ENCODE measurements around the gene RUNX1.
A peak's percentile ranks its signal among the peaks of the same experiment; 100 is the strongest.

RUNX1 gene

DNA sequence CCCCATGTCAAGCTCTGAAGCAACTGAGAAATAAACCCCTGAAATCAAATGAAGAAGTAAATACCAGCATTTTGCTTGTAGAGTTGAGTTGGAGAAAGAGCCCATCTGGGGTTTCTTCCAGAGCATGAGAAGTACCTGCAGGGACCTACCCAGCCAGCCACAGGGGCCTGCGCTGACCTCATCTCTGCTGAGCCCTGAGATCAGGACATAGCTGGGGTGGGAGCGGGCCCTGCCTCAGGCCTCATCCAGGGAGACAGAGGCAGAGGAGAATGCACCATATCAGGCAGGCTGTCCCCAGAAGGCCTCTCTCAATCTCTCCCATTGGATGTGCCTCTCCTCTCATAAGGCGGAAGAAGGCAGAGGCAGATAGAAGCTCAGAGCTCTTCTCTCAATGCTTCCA, 27.6 kb downstream of the RUNX1 start:
- H3K27ac ChIP-seq, result peak overlapping the region; percentile 72
- no peaks in the 10 kb centered on the region for H3K9me3 ChIP-seq
- H3K9ac ChIP-seq, result peak overlapping the region; percentile 51; the same call in 1 of the 2 replicates
- peaks cover 100% of the 10 kb centered on the region for H3K4me1 ChIP-seq
- no peaks in the 10 kb centered on the region for H3K27me3 ChIP-seq
- H3K36me3 ChIP-seq, result peaks cover 83% of the 10 kb centered on the region
- no peak overlapping the region for H3K4me3 ChIP-seq
- H4K20me1 ChIP-seq, result peaks cover 35% of the 10 kb centered on the region
- peak overlapping the region; percentile 77 for H3K4me2 ChIP-seq
- TF ChIP-seq Cebpa-rat (IDR thresholded peaks at IDR 0.05), result no peak

DNA sequence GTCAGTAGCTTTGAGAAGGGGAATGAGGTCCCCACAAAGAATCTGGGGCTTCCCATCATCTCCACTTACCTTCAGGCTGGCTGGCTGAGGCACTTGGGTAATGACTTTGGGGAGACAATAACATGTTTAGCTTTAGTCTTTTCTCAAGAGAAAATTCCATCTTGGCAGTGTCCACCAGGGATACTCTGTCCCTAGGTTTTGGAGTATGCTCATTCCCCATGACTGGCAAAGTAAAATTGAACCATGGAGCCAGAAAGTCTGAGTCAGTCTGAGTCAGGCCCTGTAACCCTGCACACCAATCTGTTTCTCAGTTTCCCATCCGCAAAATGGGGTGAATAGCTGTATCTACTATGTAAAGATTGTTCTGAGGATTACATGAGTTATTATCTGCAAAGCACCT, 28.2 kb downstream of the RUNX1 start:
- H3K4me3 ChIP-seq, result no peak overlapping the region
- no peaks in the 10 kb centered on the region for H3K27me3 ChIP-seq
- H3K9ac ChIP-seq, result no peak overlapping the region
- TF ChIP-seq Cebpa-rat (IDR thresholded peaks at IDR 0.05), result no peak
- H4K20me1 ChIP-seq, result peaks cover 42% of the 10 kb centered on the region
- peak overlapping the region; percentile 77 for H3K4me2 ChIP-seq
- peaks cover 90% of the 10 kb centered on the region for H3K36me3 ChIP-seq
- peak overlapping the region; percentile 72 for H3K27ac ChIP-seq
- peaks cover 100% of the 10 kb centered on the region for H3K4me1 ChIP-seq
- no peaks in the 10 kb centered on the region for H3K9me3 ChIP-seq

DNA sequence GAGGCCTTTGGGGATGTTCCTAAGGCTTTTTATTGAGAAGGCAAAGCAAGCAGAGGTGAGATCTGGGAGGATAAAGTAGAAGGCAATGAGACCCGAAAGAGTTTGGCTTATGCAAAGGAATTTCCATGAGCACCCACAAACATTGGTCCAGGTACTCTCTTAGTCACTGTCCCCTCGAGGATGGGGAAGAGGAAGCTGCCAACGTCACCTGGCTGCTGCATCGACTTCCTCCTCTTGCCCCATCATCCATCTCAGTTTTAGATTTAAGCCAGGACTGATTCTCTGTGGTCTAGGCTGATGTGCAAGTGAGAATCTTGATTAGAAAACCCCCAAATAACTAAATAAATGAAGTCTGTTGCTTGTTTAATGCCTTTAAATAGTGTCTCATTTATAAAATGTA, 28.7 kb downstream of the RUNX1 start:
- Histone ChIP-seq H3K4me1 (peaks cover 100% of the 10 kb centered on the region), H3K9ac (0 out of 2 replicates have a peak overlapping the region, but pooled peaks have one; percentile 6), H3K4me2 (peak overlapping the region; percentile 77), H3K27ac (peak overlapping the region; percentile 72), H4K20me1 (peaks cover 46% of the 10 kb centered on the region), H3K9me3 (no peaks in the 10 kb centered on the region), H3K27me3 (no peaks in the 10 kb centered on the region), H3K36me3 (peaks cover 95% of the 10 kb centered on the region), H3K4me3 (no peak overlapping the region)
- TF ChIP-seq Cebpa-rat (IDR thresholded peaks at IDR 0.05), result no peak

DNA sequence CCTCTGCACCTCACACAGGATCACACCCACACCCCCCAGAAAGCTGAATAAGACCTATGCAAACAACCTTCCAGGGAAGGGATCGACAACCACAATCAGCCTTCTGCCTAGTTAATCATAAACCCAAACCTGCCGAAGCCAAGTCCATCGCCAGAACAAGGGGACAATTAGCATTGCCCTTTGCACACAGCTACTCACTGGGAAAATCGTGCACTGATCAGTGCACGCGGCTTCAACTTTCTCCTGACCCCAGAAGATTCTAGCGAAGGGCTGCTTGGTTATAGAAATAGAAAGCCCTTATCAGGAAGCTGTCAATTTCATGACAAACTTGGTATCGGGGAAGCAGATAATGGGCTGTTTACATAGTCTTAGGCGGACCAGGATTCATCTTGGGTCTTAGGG, 29.5 kb downstream of the RUNX1 start:
- TF ChIP-seq Cebpa-rat (IDR thresholded peaks at IDR 0.05), result no peak
- Histone ChIP-seq H3K9me3 (no peaks in the 10 kb centered on the region), H3K4me2 (peak overlapping the region; percentile 77), H3K27me3 (no peaks in the 10 kb centered on the region), H4K20me1 (peaks cover 54% of the 10 kb centered on the region), H3K27ac (peak overlapping the region; percentile 72; the same call in 1 of the 2 replicates), H3K4me1 (peaks cover 100% of the 10 kb centered on the region), H3K36me3 (peaks cover 99% of the 10 kb centered on the region), H3K9ac (no peak overlapping the region), H3K4me3 (no peak overlapping the region)

DNA sequence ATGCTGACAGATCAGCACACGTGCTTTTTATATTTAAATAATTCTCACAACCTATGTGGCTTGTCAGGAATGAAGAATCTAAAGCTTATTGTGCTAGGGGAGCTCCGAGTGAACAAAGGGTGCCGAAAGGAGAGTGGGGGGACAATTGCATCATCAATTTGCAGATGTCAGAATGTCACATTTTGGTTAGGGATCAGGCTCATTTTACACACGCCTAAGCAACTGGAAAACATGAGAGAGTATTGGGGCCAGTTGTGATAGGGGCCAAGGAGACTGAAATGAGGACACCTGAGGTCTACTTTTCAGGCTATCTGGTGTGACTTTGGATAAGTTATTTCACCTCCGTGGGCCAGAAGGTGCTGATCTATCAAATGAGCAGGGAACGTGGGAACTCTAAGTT, 31.8 kb downstream of the RUNX1 start:
- H3K4me3 ChIP-seq, result no peak overlapping the region
- H3K9me3 ChIP-seq, result no peaks in the 10 kb centered on the region
- peaks cover 100% of the 10 kb centered on the region for H3K4me1 ChIP-seq
- peak overlapping the region; percentile 77; the same call in 1 of the 2 replicates for H3K4me2 ChIP-seq
- H4K20me1 ChIP-seq, result peaks cover 78% of the 10 kb centered on the region
- H3K36me3 ChIP-seq, result peaks cover 82% of the 10 kb centered on the region
- H3K27ac ChIP-seq, result peak overlapping the region; percentile 77
- no peaks in the 10 kb centered on the region for H3K27me3 ChIP-seq
- H3K9ac ChIP-seq, result no peak overlapping the region
- no peak for TF ChIP-seq Cebpa-rat (IDR thresholded peaks at IDR 0.05)

DNA sequence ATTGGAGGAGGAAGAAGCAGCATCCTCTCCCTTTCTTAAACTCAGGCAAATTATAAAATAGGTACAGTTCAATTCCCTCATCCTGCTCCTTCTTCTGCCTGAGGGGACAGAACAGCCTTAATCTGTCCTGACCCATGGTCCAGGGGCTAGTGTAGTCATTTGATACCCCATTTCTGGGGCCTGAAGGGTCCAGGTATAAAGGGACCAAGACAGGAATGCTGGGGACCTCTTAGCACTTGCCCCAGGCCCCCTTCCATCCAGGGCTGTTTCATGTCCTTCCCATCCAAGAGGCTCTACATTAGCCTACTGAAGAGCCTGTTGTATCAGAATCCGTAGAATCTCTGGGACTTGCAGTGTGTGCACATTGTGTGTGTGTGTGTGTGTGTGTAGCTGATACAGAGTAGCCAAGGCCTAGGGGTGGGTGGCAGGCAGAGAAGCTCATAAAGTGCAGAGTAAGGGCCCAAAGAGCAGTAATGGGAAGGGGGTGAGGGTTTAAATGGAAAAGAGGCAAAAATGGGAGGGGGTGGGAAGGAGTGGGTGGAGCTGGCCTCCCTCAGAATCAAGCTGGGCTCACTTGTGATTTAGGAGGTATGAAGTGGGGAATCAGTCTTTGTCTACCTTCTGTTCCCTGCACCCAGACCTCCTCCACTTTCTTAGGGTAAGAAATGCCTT, 32.4 kb downstream of the RUNX1 start:
- peak overlapping the region; percentile 77 for H3K27ac ChIP-seq

DNA sequence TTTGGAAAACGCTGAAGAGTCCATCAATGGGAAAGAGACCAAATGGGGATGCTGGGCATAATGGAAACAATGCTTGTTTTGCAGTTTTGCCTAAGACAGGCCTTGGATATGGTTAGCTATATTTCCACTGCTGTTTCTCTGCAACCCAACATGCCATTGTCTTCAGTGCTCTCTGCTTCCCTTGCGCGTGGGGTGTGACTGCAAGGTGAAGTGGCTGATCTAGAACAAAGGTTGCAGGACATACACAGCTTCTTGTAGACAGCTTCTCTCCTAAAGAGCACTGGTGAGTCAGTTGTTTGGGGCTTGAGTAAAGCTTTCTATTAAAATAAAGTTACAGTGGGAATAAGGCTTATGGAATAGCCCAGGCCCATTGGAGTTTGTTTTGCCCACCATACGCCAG, 33.0 kb downstream of the RUNX1 start:
- Histone ChIP-seq H4K20me1 (peaks cover 90% of the 10 kb centered on the region), H3K4me3 (no peak overlapping the region), H3K4me1 (peaks cover 100% of the 10 kb centered on the region), H3K36me3 (peaks cover 73% of the 10 kb centered on the region), H3K27me3 (no peaks in the 10 kb centered on the region), H3K27ac (peak overlapping the region; percentile 77; the same call in 1 of the 2 replicates), H3K4me2 (peak overlapping the region; percentile 77), H3K9ac (no peak overlapping the region), H3K9me3 (no peaks in the 10 kb centered on the region)
- no peak for TF ChIP-seq Cebpa-rat (IDR thresholded peaks at IDR 0.05)

More for the DNA sequence above, 32.4 kb downstream of the RUNX1 start:
- Histone ChIP-seq H3K4me3 (no peak overlapping the region), H3K9ac (no peak overlapping the region), H3K9me3 (no peaks in the 10 kb centered on the region), H4K20me1 (peaks cover 84% of the 10 kb centered on the region), H3K27me3 (no peaks in the 10 kb centered on the region), H3K4me1 (peaks cover 100% of the 10 kb centered on the region), H3K36me3 (peaks cover 75% of the 10 kb centered on the region), H3K4me2 (peak overlapping the region; percentile 77)
- no peak for TF ChIP-seq Cebpa-rat (IDR thresholded peaks at IDR 0.05)

DNA sequence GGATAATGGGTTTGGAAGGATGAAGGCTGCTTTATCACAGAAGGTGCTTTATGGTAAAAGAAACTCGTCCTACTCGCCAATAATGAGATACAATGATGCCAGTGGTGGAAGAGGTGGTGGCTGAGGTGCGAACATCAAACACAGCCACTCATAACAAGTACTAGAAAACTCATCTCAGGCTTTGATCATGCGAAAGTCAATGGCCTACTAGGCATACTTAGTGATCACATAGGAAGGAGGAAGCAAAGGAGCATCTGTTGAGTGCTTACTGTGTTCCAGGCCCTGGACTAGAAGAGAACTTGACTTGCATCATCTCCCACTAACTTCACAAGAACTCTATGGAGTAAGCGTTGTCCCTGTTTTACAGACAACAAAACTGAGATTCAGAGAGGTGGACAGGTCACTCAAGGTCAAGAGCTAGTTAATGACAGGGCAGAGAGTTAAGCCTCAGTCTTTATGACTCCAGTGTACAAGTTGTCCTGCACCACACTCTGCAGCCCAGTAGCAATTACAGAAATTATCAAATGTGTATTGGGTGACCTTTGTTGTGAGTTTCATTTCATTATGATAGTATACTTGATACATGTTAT, 33.6 kb downstream of the RUNX1 start:
- peaks cover 95% of the 10 kb centered on the region for H4K20me1 ChIP-seq
- peaks cover 73% of the 10 kb centered on the region for H3K36me3 ChIP-seq

DNA sequence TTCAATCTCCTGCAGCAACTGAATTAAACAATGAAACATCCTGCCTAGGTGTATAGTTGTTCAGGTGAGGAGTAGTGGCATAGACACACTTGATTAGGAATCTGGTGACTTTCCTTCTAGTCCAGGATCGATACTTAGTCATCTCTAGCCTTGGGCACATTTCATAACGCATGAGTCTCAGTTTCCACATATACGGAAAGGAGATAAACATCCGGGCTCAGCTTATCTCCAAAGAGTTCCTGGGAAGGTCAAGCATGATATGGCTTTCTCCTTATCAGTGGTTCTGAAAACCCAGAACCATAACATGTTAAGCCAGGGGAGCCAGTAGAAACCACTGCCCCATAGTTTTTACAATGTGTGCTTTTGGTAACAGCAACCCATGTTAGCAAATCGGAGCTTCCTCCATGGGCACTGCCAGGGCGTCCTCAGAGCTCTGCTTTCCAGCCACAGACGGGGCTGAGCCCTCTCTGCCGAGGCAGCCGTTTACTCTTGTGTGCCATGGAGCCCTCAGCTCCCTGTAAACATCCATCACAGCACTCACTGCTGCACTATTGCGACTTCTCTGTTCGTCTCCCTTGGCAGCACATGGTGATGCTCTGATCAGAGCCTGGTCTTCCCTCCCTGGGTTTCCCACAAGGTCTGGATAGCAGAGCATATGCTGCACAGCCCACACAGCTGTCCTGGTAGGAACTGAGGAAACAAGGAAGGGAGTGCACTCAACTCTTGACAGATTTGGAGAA, 34.6 kb downstream of the RUNX1 start:
- peaks cover 100% of the 10 kb centered on the region for H3K4me1 ChIP-seq
- no peaks in the 10 kb centered on the region for H3K9me3 ChIP-seq
- H3K27me3 ChIP-seq, result no peaks in the 10 kb centered on the region
- peaks cover 94% of the 10 kb centered on the region for H4K20me1 ChIP-seq
- no peak for TF ChIP-seq Cebpa-rat (IDR thresholded peaks at IDR 0.05)
- H3K27ac ChIP-seq, result peak overlapping the region; percentile 77
- H3K4me2 ChIP-seq, result peak overlapping the region; percentile 77
- H3K36me3 ChIP-seq, result peaks cover 73% of the 10 kb centered on the region
- no peak overlapping the region for H3K4me3 ChIP-seq
- peak overlapping the region; percentile 38; the same call in 1 of the 2 replicates for H3K9ac ChIP-seq

More for the DNA sequence above, 33.6 kb downstream of the RUNX1 start:
- H3K4me3 ChIP-seq, result no peak overlapping the region
- no peaks in the 10 kb centered on the region for H3K27me3 ChIP-seq
- peak overlapping the region; percentile 77; the same call in 1 of the 2 replicates for H3K27ac ChIP-seq
- no peaks in the 10 kb centered on the region for H3K9me3 ChIP-seq
- no peak for TF ChIP-seq Cebpa-rat (IDR thresholded peaks at IDR 0.05)
- H3K4me2 ChIP-seq, result peak overlapping the region; percentile 77
- H3K4me1 ChIP-seq, result peaks cover 100% of the 10 kb centered on the region
- no peak overlapping the region for H3K9ac ChIP-seq

Data from BLaER1 (cell line).